ENCODE measurements around the gene ROCK2. TPM values are rescaled to one million over a fixed set of nuclear protein-coding genes. Genes with fewer than 3 reads are reported as not detected.
A peak's percentile ranks its signal among the peaks of the same experiment; 100 is the strongest.

ROCK2 gene
- total and polyA plus RNA-seq, 9 of the 15 experiments (the other 6 are each of a cell fraction or from before 2014, with no cell fraction given) = 4.9 to 30.6 (median 14.3) TPM

- TF ChIP-seq IRF1 (CRISPR knock-in tag; IDR thresholded peaks at IDR 0.05; ENCODE audit: borderline replicate concordance) = no peak
- TF ChIP-seq TAF1 (IDR thresholded peaks at IDR 0.05; ENCODE audit: control insufficient read depth, extremely low read depth, insufficient read depth, low read length, severe bottlenecking) = no peak
- TF ChIP-seq TBP (optimal IDR thresholded peaks at IDR 0.05; ENCODE audit: low read depth, low read length) = no peak
- TF ChIP-seq DDX20 (tag; IDR thresholded peaks at IDR 0.05; ENCODE audit: low read depth) = no peak
- TF ChIP-seq WHSC1 (IDR thresholded peaks at IDR 0.05; ENCODE audit: low read length) = no peak
- no peak for TF ChIP-seq ZFP91 (CRISPR knock-in tag; IDR thresholded peaks at IDR 0.05)
- no peak for TF ChIP-seq ZBTB34 (CRISPR knock-in tag; IDR thresholded peaks at IDR 0.05)
- TF ChIP-seq MTA1 (IDR thresholded peaks at IDR 0.05; ENCODE audit: borderline replicate concordance) = no peak
- TF ChIP-seq TRIM24 (IDR thresholded peaks at IDR 0.05) = peak; percentile 63 to 81
- peak; percentile 30 to 37; a peak in 1 of 4 replicates for TF ChIP-seq FOXK2 (conservative IDR thresholded peaks at IDR 0.05 in 1 of 2, IDR thresholded peaks at IDR 0.05 in 1 of 2; ENCODE audit: low read depth in 2 of 2)
- TF ChIP-seq U2AF1 (optimal IDR thresholded peaks at IDR 0.05; ENCODE audit: low read depth, low read length) = no peak
- TF ChIP-seq KDM5B (IDR thresholded peaks at IDR 0.05; ENCODE audit: insufficient replicate concordance, low read depth, low read length) = no peak
- no peak for TF ChIP-seq ARHGAP35 (IDR thresholded peaks at IDR 0.05; ENCODE audit: partially characterized antibody)
- no peak for TF ChIP-seq YBX1 (IDR thresholded peaks at IDR 0.05)
- no peak for TF ChIP-seq ZHX1 (conservative IDR thresholded peaks at IDR 0.05; ENCODE audit: low read length)
These were observed 51.8 kb downstream of the ROCK2 start (continued) for GRCh38 chr2:11292464-11293255.
